H1 (cell line): ENCODE data around the gene CYP1A2.

Experiments used
- EP300 ChIP-seq, 2 experiments: IDR thresholded peaks; 1 replicate in 1 of 2; 2 replicates in 1 of 2; pipeline ENCODE4 v1.6.1; 2011 to 2012; ENCODE audit warnings: low read depth in 2 of 2, low read length in 2 of 2, mild to moderate bottlenecking in 2 of 2, borderline replicate concordance in 1 of 2, inconsistent platforms in 1 of 2, moderate library complexity in 1 of 2
- JUND ChIP-seq: IDR thresholded peaks from 2 replicates; pipeline ENCODE4 v1.6.1; 2011; ENCODE audit warnings: mild to moderate bottlenecking, improper control_type of control experiment, low read length
- SIN3A ChIP-seq, 2 experiments: IDR thresholded peaks in 1 of 2; conservative IDR thresholded peaks in 1 of 2; 2 replicates each; pipeline ENCODE4 v1.6.1; 2011 to 2012; ENCODE audit warnings: low read length in 2 of 2, improper control_type of control experiment in 1 of 2, low read depth in 1 of 2, mild to moderate bottlenecking in 1 of 2
- SRF ChIP-seq: IDR thresholded peaks from 2 replicates; pipeline ENCODE4 v1.6.1; 2011; ENCODE audit warnings: mild to moderate bottlenecking, low read depth, low read length, moderate library complexity
- TCF12 ChIP-seq: IDR thresholded peaks from 2 replicates; pipeline ENCODE4 v1.6.1; 2011; ENCODE audit warnings: low read depth, mild to moderate bottlenecking, low read length
- TF ChIP-seq, protein P1 (sequence below), 3 experiments: IDR thresholded peaks; 1 replicate in 2 of 3; 2 replicates in 1 of 3; pipeline versions ENCODE4 v1.5.1 to v1.6.1; 2011; ENCODE audit warnings: low read length in 3 of 3, mild to moderate bottlenecking in 3 of 3, inconsistent platforms in 2 of 3, low read depth in 1 of 3, moderate library complexity in 1 of 3; ENCODE audit not compliant: insufficient read depth in 1 of 3; ENCODE audit errors: control extremely low read depth in 1 of 3

DNA sequence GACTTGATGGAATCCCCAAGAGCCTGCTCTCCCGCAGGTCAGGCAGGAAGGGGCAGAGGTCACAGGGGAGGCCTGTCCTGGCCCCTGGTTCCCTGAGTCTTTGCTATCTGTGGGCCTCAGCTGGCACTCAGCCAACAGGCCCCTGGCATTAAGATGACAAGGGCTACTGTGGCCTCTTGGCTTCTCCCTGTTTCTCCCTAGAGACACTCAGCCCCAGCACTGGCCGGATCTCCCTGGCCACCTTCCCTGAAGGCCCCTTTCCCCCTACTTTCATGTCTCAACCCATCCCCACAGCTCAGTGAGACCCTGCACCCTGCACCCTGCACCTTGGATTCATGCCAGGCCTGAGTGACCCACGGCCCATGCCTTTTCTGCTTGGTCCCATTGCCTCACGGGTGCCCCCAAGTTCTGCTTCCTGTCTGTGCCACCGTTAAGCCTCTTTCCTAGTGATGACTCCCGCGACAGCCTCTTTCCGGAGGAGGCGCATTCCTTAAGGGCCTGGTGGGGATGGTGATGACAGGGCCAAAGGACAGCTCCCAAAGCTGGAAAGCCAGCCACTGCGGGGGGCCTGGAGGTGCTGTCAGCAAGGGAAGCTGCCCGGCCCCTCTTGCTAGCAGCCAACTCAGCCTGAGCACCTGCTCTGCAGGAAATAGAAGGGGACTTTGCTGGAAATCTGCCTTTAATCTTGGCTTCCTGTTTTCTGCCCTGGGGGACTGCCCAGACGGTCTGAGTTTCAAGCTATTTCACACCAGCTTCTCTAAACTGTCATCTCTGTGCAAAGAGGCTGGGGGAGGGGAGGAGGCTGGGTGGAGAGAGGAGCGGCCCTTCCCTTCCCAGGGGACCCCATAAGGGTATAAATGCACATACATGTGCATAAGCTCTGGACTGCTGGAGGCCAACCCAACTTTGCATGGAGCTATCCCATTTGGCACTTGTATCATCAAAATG, 28.4 kb downstream of the CYP1A2 start:
- TF ChIP-seq TCF12 = no peak
- TF ChIP-seq SIN3A (conservative IDR thresholded peaks at IDR 0.05 in 1 of 2, IDR thresholded peaks at IDR 0.05 in 1 of 2; ENCODE audit: low read depth in 1 of 2, low read length in 2 of 2) = no peak
- no peak for TF ChIP-seq JUND
- no peak for TF ChIP-seq SRF
- TF ChIP-seq EP300 (IDR thresholded peaks at IDR 0.05; ENCODE audit: borderline replicate concordance in 1 of 2, low read depth in 2 of 2, low read length in 2 of 2) = no peak
- TF ChIP-seq, protein P1, sequence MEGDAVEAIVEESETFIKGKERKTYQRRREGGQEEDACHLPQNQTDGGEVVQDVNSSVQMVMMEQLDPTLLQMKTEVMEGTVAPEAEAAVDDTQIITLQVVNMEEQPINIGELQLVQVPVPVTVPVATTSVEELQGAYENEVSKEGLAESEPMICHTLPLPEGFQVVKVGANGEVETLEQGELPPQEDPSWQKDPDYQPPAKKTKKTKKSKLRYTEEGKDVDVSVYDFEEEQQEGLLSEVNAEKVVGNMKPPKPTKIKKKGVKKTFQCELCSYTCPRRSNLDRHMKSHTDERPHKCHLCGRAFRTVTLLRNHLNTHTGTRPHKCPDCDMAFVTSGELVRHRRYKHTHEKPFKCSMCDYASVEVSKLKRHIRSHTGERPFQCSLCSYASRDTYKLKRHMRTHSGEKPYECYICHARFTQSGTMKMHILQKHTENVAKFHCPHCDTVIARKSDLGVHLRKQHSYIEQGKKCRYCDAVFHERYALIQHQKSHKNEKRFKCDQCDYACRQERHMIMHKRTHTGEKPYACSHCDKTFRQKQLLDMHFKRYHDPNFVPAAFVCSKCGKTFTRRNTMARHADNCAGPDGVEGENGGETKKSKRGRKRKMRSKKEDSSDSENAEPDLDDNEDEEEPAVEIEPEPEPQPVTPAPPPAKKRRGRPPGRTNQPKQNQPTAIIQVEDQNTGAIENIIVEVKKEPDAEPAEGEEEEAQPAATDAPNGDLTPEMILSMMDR (IDR thresholded peaks at IDR 0.05; ENCODE audit: control extremely low read depth in 1 of 3, insufficient read depth in 1 of 3, low read depth in 1 of 3, low read length in 3 of 3) = no peak
